HG03469 (cell line): ENCODE data around the gene NAT16.
A peak's percentile ranks its signal among the peaks of the same experiment; 100 is the strongest.
"Not testable (repeated sequence)": the region's sequence is repeated elsewhere in the genome, so short reads cannot be mapped to it uniquely, and the experiment has no call there.

Experiments
- ATAC-seq: cut with Tn5 transposase; IDR thresholded peaks from one replicate; pipeline ENCODE4 v1.9.1; 2021; ENCODE audit warnings: mild to moderate bottlenecking, moderate library complexity, moderate number of reproducible peaks; ENCODE audit not compliant: unreplicated experiment

NAT16 gene

DNA sequence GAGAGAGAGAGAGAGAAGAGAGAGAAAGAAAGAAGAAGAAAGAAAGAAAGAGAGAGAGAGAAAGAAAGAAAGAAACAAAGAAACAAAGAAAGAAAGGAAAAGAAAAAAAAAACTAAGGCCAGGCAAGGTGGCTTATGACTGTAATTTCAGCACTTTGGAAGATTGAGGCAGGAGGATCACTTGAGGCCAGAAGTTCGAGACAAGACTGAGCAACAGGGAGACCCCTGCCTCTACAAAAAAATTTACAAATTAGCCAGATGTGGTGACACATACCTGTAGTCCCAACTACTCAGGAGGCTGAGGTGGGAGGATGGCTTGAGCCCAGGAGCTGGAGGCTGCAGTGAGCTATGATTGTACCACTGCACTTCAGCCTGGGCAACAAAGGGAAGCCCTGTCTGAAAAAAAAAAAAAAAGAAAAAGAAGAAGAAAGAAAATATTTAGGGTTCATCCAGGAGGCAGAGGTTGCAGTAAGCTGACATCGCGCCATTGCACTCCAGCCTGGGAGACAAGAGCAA, 50.4 kb downstream of the NAT16 start:
- no peak for ATAC-seq

DNA sequence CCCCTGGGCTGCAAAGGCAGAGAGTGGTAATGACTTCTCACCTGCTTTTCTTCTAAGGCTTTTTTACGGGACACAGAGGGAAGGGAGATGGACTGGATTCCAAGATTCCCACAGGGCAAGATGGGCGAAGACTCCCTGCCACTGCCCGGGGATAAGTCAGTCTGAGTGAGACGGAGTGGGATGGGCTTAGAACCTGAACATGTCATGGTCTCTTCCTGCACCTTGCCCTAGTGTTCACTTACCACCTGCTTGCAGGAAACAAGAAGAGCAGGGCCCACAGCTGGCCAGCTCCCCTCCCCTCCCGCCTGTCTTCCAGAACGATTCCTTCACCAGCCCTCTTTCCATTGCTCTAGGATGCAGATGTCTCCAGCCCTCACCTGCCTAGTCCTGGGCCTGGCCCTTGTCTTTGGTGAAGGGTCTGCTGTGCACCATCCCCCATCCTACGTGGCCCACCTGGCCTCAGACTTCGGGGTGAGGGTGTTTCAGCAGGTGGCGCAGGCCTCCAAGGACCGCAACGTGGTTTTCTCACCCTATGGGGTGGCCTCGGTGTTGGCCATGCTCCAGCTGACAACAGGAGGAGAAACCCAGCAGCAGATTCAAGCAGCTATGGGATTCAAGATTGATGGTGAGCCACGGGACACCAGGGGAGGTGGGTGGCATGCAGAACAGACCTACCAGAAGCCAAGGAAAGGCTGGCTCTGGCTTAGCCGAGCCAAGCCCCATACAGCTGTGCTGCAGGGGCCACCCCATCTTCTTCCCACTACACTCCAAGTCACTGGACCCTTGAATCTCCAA, 51.9 kb downstream of the NAT16 start:
- ATAC-seq: no peak

DNA sequence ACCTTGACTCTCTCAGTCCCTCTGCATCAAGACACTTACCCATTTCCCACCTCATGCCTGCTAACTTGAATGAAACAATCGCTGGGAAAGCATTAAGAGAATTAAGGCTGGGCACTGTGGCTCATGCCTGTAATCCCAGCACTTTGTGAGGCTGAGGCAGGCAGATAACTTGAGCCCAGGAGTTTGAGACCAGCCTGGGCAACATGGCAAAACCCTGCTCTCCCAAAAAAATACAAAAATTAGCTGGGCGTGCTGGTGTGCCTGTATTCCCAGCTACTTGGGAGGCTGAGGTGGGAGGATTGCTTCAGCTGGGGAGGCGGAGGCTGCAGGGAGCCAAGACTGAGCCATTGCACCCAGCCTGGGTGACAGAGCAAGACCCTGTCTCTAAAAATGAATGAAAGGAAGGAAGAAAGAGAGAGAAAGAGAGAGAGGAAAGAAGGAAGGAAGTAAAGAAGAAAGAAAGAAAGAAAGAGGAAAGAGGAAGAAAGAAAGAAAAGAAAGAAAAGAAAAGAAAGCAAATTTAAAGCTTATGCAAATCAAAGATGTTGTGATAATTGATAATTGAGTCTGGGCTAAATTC, 52.5 kb downstream of the NAT16 start:
- no peak for ATAC-seq

DNA sequence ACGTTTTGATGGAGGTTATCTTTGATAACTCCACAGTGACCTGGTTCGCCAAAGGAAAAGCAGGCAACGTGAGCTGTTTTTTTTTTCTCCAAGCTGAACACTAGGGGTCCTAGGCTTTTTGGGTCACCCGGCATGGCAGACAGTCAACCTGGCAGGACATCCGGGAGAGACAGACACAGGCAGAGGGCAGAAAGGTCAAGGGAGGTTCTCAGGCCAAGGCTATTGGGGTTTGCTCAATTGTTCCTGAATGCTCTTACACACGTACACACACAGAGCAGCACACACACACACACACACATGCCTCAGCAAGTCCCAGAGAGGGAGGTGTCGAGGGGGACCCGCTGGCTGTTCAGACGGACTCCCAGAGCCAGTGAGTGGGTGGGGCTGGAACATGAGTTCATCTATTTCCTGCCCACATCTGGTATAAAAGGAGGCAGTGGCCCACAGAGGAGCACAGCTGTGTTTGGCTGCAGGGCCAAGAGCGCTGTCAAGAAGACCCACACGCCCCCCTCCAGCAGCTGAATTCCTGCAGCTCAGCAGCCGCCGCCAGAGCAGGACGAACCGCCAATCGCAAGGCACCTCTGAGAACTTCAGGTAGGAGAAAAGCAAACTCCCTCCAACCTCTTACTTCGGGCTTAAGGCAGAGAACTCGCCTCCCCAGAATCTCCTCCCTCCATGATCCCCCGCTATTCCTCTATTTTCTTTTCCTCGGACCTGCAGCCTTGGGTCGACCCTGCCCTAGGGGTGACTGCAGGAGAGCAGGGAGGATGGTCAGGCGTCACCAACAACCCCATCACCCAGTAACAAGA, 53.2 kb downstream of the NAT16 start, which contains the start of gene SERPINE1:
Gene SERPINE1, plus strand, starts transcription at position 454 of the 809 bp plus-strand sequence. CDS start 1,290 bp downstream, outside the sequence.
- ATAC-seq: no peak

DNA sequence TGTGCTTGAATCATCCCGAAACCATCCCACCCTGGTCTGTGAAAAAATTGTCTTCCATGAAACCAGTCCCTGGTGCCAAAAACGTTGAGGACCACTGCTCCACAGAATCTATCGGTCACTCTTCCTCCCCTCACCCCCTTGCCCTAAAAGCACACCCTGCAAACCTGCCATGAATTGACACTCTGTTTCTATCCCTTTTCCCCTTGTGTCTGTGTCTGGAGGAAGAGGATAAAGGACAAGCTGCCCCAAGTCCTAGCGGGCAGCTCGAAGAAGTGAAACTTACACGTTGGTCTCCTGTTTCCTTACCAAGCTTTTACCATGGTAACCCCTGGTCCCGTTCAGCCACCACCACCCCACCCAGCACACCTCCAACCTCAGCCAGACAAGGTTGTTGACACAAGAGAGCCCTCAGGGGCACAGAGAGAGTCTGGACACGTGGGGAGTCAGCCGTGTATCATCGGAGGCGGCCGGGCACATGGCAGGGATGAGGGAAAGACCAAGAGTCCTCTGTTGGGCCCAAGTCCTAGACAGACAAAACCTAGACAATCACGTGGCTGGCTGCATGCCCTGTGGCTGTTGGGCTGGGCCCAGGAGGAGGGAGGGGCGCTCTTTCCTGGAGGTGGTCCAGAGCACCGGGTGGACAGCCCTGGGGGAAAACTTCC, 54.0 kb downstream of the NAT16 start:
- peak; percentile 45 for ATAC-seq

DNA sequence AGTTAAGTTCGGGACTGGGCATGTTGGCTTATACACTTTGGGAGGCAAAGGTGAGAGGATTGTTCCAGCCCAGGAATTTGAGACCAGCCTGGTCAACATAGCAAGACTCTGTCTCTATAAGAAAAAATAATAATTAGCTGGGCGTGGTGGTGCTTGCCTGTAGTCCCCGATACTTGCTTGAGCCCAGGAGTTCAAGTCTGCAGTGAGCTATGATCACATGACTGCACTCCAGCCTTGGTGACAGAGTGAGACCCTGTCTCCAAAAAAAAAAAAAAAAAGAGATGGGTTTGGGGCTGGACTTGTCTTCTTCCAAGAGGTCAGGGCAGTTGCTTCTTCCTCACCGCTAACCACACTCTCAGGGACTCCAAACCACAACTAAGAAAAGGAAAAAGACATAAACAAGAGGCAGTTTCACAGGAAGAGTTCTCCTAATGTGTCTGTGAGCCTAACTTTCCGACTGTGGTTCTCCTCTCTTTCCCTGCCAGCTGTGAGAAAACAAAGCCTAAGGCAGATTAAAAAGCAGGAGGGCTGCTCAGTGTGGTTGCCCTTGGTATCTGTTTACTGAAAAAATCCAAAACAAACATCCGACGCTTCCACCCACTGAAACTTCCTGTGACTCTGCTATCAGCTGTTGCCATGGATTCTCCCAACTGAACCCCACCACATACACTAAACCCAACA, 55.6 kb downstream of the NAT16 start:
- no peak for ATAC-seq

DNA sequence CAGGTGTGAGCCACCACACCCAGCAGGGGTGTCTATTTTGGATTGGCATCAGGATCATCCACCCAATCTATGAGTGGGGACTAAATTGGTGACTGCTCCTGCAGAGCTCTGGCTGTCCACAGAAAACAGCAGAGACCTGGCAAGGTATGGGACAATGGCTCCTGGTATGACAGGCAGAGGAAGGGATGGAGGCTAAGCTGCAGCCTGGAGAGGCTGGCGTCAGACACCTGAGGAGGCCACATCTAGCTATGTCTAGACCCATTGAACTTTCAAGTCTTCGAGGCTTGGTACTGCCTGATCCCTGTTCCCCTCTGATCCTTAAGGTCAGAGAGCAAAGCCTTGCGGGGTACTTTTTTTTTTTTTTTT, 56.4 kb downstream of the NAT16 start:
- no peak for ATAC-seq

DNA sequence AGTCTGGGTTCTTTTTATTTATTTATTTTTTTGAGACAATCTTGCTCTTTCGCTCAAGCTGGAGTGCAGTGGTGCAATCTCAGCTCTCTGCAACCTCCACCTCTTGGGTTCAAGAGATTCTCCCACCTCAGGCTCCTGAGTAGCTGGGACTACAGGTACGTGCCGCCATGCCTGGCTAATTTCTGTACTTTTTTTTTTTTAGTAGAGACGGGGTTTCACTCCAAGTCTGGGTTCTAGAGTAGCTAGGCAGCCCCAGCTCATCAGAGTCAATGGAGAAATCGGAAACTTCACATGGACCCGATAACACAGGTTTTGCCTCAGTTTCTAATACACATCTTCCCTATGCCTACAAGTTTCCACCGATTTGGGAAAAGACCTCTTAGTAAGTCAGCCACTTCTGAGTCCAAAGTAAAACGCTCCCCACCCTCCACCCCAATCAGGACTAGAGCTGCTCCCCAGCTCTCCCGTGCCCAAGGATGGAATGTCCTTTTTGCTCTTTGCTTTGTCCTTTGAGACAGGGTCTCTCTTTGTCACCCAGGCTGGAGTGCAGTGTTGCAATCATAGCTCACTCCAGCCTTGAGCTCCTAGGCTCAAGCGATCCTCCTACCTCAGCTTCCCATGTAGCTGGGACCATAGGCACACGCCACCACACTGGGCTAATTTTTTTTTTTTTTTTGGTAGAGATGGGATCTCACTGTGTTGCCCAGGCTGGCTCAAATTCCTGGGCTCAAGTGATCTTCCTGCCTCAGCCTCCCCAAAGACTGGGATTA, 57.0 kb downstream of the NAT16 start:
- ATAC-seq: no peak

DNA sequence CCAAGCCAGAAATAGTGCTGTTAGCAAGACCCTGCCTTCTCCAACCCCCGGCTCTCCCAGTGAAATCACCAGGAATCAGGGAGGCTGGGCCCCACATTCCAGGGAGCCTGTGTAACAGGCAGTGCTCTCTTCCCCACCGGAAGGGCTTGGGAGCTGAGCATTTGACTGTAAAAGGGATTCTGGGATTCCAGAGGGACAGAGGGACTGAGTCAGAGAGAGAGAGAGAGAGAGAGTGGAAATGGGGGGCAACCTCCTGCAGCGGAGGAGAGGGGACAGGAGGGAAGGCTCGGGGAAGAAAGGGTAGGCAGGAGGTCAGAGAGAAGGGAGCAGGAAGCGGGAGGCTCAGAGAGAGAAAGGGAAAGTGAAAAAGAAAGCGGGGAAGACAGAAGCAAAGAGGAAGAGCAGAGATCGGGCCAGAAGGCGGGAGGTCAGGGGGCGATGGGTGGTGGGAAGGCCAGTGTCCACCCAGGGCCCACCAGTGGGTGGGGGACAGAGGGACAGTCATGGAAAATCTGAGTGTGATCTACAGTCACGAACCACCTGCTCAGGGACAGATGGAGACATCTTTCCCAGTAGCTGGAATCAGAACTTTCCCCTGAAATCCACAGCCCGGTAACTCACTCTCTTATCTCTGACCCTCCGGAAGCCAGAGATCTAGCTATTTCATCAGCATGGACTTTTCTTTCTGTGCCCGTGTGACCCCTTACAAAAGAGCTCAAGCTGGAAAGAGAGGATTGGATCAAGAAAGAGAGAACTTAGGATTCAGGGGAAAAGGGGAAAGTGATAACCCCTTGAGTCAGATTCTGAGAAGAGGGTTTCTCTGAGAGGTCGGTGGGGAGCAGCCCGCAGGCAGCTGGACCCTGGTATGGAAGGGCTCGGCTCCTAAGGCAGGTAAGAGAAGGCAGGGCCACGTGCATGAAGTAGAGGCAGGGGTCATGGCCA, 57.8 kb downstream of the NAT16 start:
- no peak for ATAC-seq

DNA sequence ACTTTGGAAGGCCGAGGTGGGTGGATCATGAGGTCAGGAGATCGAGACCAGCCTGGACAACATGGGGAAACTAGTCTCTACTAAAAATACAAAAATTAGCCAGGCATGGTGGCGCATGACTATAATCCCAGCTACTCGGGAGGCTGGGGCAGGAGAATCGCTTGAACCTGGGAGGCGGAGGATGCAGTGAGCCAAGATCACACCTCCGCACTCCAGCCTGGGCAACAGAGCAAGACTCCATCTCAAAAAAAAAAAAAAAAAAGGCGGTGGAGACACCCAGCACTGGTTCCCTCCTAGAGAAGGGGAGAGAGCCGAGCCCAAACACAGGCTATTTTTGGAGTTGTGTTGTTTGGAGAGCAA, 58.5 kb downstream of the NAT16 start:
- ATAC-seq: not testable (repeated sequence)
